ENCODE measurements around the gene TTBK1. TPM values are rescaled to one million over a fixed set of nuclear protein-coding genes. Genes with fewer than 3 reads are reported as not detected.

TTBK1 gene
- total RNA-seq, 4 donors from 2014 or later: 1.4 to 2.4 (median 1.4) TPM; not detected in 1

DNA sequence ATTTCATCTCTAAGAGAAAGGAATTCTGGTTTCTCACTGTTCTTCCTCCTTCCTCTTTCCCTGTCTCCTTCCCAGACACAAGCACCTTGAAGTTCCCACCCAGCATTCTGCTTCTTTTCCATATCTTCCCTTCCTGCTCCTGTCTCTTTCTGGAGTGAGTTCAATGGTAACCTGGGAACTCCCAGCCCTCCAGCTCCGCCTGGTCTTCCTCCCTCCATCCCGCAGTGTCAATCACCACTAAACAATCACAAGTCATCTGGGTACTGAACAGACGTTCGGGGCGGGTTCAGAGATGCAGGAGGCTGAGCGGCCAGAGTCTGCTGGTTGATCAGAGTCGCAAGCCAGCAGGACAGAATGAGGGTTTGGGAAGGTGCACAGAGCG is 7.7 kb downstream of the TTBK1 start:
- no peaks in the 10 kb centered on the region for H3K36me3 ChIP-seq
- peaks cover 0 to 6% (median 0%) of the 10 kb centered on the region in 4 donors for H3K4me1 ChIP-seq
- TF ChIP-seq, protein P1, sequence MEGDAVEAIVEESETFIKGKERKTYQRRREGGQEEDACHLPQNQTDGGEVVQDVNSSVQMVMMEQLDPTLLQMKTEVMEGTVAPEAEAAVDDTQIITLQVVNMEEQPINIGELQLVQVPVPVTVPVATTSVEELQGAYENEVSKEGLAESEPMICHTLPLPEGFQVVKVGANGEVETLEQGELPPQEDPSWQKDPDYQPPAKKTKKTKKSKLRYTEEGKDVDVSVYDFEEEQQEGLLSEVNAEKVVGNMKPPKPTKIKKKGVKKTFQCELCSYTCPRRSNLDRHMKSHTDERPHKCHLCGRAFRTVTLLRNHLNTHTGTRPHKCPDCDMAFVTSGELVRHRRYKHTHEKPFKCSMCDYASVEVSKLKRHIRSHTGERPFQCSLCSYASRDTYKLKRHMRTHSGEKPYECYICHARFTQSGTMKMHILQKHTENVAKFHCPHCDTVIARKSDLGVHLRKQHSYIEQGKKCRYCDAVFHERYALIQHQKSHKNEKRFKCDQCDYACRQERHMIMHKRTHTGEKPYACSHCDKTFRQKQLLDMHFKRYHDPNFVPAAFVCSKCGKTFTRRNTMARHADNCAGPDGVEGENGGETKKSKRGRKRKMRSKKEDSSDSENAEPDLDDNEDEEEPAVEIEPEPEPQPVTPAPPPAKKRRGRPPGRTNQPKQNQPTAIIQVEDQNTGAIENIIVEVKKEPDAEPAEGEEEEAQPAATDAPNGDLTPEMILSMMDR (IDR thresholded peaks at IDR 0.05): no peak
- TF ChIP-seq POLR2A (IDR thresholded peaks at IDR 0.05): no peak
- H3K4me3 ChIP-seq: no peak overlapping the region
- no peaks in the 10 kb centered on the region for H3K9me3 ChIP-seq
- no peak for DNase-seq
- H3K27ac ChIP-seq: no peak overlapping the region
- H3K27me3 ChIP-seq: no peaks in the 10 kb centered on the region

DNA sequence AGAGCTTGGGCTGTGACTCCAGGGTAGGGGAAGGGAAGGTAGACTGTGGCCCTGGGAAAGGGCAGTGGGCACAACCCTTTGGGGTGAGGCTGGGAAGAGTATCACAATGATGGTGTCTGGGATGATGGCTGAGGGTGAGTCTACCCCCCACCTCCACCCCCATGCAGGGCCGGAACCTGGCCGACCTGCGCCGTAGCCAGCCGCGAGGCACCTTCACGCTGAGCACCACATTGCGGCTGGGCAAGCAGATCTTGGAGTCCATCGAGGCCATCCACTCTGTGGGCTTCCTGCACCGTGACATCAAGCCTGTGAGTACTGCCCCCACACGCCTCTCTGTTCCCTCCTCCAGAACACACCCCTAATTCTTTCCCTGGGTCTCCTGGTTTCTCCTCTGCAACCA is 10.1 kb downstream of the TTBK1 start:
- Histone ChIP-seq H3K4me1 (no peaks in the 10 kb centered on the region), H3K9me3 (no peaks in the 10 kb centered on the region), H3K27me3 (no peaks in the 10 kb centered on the region), H3K36me3 (no peaks in the 10 kb centered on the region), H3K4me3 (no peak overlapping the region), H3K27ac (no peak overlapping the region)
- DNase-seq: no peak
- TF ChIP-seq, protein P1 (IDR thresholded peaks at IDR 0.05): no peak
- TF ChIP-seq POLR2A (IDR thresholded peaks at IDR 0.05): no peak

DNA sequence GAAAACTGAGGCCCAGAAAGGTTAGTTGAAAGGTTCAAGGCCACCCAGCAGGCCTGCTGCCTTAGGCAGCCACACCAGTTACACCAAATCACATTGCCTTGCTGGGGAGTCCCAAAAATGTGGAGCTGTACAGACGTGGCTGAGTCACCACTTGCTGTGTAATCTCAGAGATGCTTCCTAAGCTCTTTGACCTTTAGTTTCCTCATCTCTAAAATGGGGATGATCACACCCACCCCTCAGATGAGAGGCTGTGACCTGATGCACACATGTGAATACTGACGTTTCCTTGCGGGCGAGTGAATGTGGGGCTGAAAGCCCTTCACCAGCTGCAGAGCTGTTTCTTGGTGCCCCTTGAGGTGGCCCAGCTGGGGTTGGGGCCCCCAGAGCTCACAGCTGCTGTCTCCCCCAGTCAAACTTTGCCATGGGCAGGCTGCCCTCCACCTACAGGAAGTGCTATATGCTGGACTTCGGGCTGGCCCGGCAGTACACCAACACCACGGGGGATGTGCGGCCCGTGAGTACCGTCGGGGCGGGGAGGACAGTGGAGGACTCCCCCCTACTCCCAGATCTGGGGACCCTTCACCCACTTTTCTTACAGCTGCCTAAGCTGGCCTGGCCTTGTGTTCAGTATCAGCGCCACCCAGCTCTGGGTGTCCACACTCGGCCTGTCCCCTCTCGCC is 11.0 kb downstream of the TTBK1 start:
- DNase-seq: no peak
- H3K9me3 ChIP-seq: no peaks in the 10 kb centered on the region
- no peak overlapping the region for H3K27ac ChIP-seq
- H3K27me3 ChIP-seq: no peaks in the 10 kb centered on the region
- TF ChIP-seq, protein P1 (IDR thresholded peaks at IDR 0.05): no peak
- TF ChIP-seq POLR2A (IDR thresholded peaks at IDR 0.05): no peak
- H3K36me3 ChIP-seq: no peaks in the 10 kb centered on the region
- H3K4me3 ChIP-seq: no peak overlapping the region
- H3K4me1 ChIP-seq: no peaks in the 10 kb centered on the region

DNA sequence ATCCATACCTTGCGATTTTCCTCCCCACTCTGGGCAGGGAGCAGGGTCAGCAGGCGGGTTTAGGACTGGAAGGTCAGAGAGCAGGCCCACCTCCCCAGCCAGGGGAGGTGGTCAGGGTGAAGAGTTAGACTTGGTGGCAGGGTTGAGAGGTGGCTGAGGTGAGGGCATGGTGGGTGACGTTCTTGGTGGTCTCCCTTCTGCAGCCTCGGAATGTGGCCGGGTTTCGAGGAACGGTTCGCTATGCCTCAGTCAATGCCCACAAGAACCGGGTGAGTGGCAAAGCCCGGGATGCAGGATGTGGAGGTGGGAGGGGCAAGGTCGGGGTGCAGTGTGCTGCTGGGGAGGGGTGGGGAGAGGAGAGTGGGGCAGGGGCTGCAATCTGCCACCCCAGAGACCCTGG is 11.6 kb downstream of the TTBK1 start:
- no peaks in the 10 kb centered on the region for H3K27me3 ChIP-seq

DNA sequence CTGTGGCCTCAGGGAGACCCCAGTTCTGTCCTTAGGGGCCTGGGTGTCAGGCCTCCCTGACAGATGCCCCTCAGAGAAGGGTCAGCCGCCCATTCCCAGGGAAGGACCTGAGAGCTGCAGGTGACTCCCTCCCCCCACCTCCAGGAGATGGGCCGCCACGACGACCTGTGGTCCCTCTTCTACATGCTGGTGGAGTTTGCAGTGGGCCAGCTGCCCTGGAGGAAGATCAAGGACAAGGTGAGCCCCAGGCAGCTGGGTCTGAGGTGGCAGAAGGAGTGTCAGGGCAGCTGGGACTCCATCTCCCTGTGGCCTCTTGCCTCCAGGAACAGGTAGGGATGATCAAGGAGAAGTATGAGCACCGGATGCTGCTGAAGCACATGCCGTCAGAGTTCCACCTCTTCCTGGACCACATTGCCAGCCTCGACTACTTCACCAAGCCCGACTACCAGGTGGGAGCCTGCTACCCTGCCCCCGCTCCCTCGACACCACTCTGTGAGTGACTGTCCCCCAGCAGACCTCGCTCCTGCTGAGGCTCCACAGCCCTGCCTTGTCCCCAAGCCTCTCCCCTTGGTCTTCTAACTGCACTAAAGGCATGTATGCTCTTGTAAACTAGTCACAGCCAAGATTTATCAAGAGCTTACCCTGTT is 12.2 kb downstream of the TTBK1 start:
- Histone ChIP-seq H3K27ac (no peak overlapping the region), H3K4me1 (no peaks in the 10 kb centered on the region), H3K36me3 (no peaks in the 10 kb centered on the region), H3K4me3 (no peak overlapping the region), H3K9me3 (no peaks in the 10 kb centered on the region), H3K27me3 (no peaks in the 10 kb centered on the region)
- DNase-seq: no peak
- TF ChIP-seq, protein P1 (IDR thresholded peaks at IDR 0.05): no peak
- TF ChIP-seq POLR2A (IDR thresholded peaks at IDR 0.05): no peak

More for the DNA sequence above, 11.6 kb downstream of the TTBK1 start:
- no peaks in the 10 kb centered on the region for H3K36me3 ChIP-seq
- DNase-seq: no peak
- no peak overlapping the region for H3K27ac ChIP-seq
- H3K4me3 ChIP-seq: no peak overlapping the region
- no peaks in the 10 kb centered on the region for H3K9me3 ChIP-seq
- TF ChIP-seq, protein P1 (IDR thresholded peaks at IDR 0.05): no peak
- no peak for TF ChIP-seq POLR2A (IDR thresholded peaks at IDR 0.05)
- no peaks in the 10 kb centered on the region for H3K4me1 ChIP-seq

All from Peyer's patch (tissue), 4 donors.